Colonic mucosa (tissue), 4 donors: Measurements from ENCODE around the gene CMSS1. TPM values are rescaled to one million over a fixed set of nuclear protein-coding genes. Genes with fewer than 3 reads are reported as not detected.

Source experiments
- DNase-seq: peaks from one replicate; pipeline ENCODE4 v3.0.0-alpha.2; 2020
- H3K27ac ChIP-seq: fragments of 200-600 bp; one replicate; pipeline ENCODE4 v1.8.0; 2021
- H3K27me3 ChIP-seq: fragments of 200-600 bp; one replicate; pipeline ENCODE4 v1.8.0; 2021
- H3K36me3 ChIP-seq: fragments of 200-600 bp; one replicate; pipeline ENCODE4 v1.8.0; 2021
- H3K4me1 ChIP-seq: fragments of 200-600 bp; one replicate; pipeline ENCODE4 v1.8.0; 2021; ENCODE audit warnings: mild to moderate bottlenecking
- H3K4me3 ChIP-seq: fragments of 200-600 bp; one replicate; pipeline ENCODE4 v1.8.0; 2021
- H3K9ac ChIP-seq, 2 donors: one replicate each; pipeline ENCODE4 v1.7.0; 2013; ENCODE audit warnings: control low read depth in 2 of 2, low read depth in 2 of 2, low read length in 2 of 2
- H3K9me3 ChIP-seq: fragments of 200-600 bp; one replicate; pipeline ENCODE4 v1.8.0; 2021
- intact Hi-C: fragments of 100-400 bp; cut with DNase I; formaldehyde crosslinking; loops from one replicate; pipeline ENCODE4 v1.14.1; 2022
- total RNA-seq, 2 donors: library from RNA; stranded (reverse); fragmentation: NEBNext Ultra II Directional in 1 of 2; extraction: Animal tissue kit (Norgen Biotek cat#: 25700) in 1 of 2; gene quantifications; one replicate each; pipeline ENCODE4 v1.2.1, GENCODE V29; 2021
- TF ChIP-seq, protein P1 (sequence below): fragments of 200-600 bp; IDR thresholded peaks from one replicate; pipeline ENCODE4 v1.8.0; 2022; ENCODE audit warnings: antibody characterized with exemption, mild to moderate bottlenecking
- donor health status: healthy.
- donor health status: DM: no; HTN: no; CAD: no.
- donor health status: DM: no; HTN: no; CAD: no.

Gene CMSS1
- total RNA-seq, 2 donors from 2014 or later = 10.7 to 24.7 TPM

GRCh38 chr3:99799422-99799821 lies 18.2 kb upstream of the CMSS1 start:
- no peaks in the 10 kb centered on the region for H3K4me1 ChIP-seq
- H3K9me3 ChIP-seq = no peaks in the 10 kb centered on the region
- no peak overlapping the region for H3K4me3 ChIP-seq
- no peak overlapping the region for H3K27ac ChIP-seq
- TF ChIP-seq, protein P1, sequence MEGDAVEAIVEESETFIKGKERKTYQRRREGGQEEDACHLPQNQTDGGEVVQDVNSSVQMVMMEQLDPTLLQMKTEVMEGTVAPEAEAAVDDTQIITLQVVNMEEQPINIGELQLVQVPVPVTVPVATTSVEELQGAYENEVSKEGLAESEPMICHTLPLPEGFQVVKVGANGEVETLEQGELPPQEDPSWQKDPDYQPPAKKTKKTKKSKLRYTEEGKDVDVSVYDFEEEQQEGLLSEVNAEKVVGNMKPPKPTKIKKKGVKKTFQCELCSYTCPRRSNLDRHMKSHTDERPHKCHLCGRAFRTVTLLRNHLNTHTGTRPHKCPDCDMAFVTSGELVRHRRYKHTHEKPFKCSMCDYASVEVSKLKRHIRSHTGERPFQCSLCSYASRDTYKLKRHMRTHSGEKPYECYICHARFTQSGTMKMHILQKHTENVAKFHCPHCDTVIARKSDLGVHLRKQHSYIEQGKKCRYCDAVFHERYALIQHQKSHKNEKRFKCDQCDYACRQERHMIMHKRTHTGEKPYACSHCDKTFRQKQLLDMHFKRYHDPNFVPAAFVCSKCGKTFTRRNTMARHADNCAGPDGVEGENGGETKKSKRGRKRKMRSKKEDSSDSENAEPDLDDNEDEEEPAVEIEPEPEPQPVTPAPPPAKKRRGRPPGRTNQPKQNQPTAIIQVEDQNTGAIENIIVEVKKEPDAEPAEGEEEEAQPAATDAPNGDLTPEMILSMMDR = no peak
- H3K9ac ChIP-seq = no peak overlapping the region
- no peaks in the 10 kb centered on the region for H3K36me3 ChIP-seq
- DNase-seq = no peak
- H3K27me3 ChIP-seq = no peaks in the 10 kb centered on the region
- intact Hi-C loops = no loop called here

DNA sequence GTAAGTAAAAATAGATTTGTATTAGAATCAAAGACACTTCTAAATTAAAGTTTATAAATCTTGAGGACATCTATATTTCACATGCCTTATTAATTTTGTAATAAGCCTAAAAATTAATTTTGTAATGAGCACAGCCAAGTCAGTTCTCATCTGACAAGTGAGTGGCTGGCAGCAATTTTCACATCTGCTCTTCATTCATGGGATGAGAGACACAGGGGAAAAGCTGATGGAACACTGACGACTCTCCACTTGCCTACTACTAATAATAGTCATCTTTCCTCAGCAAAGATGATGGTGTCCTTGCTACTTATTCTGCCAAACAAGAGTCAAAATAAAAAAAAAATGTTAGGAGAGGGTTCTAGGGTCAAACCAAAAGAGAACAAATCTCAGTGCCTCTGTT lies 14.4 kb upstream of the CMSS1 start:
- intact Hi-C loops = no loop called here
- no peaks in the 10 kb centered on the region for H3K36me3 ChIP-seq
- H3K27ac ChIP-seq = no peak overlapping the region
- no peaks in the 10 kb centered on the region for H3K4me1 ChIP-seq
- TF ChIP-seq, protein P1 = no peak
- H3K9ac ChIP-seq = no peak overlapping the region
- no peak overlapping the region for H3K4me3 ChIP-seq
- H3K27me3 ChIP-seq = no peaks in the 10 kb centered on the region
- DNase-seq = no peak
- no peaks in the 10 kb centered on the region for H3K9me3 ChIP-seq

GRCh38 chr3:99805160-99805559 lies 12.5 kb upstream of the CMSS1 start:
- no peak for DNase-seq
- intact Hi-C loops = no loop called here
- Histone ChIP-seq H3K27me3 (no peaks in the 10 kb centered on the region), H3K36me3 (no peaks in the 10 kb centered on the region), H3K4me1 (no peaks in the 10 kb centered on the region), H3K9me3 (no peaks in the 10 kb centered on the region), H3K9ac (no peak overlapping the region), H3K27ac (no peak overlapping the region), H3K4me3 (no peak overlapping the region)
- TF ChIP-seq, protein P1 = no peak

DNA sequence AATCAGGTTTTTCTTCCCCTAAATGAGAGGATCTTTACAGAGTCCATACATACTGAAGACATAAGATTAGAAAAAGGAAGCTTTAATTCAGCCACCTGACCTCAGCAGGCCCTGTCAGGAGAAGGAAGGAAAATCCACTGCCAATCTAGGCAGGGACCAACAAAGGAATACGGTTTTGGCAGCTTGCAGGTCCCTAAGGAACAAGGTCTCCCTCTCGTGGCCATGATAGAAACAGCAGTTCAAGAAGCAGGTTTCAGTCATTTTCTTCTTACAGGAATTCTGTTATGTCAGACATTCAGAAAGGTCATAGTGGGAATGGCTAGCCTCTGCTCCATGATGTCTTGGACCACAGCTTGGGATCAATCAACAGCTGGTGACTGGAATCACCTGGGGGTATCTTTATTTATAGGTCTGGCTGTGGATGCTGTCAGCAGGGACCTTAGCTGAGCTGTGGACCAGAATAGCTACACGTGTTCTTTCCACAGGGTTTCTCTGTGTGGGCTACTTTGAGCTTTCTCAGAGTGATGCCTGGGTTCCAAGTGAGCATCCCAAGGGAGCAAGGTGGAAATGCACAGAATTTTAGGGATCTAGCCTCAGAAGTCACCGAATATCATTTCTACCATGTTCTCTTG lies 9.4 kb upstream of the CMSS1 start:
- intact Hi-C loops = no loop called here
- Histone ChIP-seq H3K36me3 (no peaks in the 10 kb centered on the region), H3K9ac (no peak overlapping the region), H3K27me3 (no peaks in the 10 kb centered on the region), H3K9me3 (no peaks in the 10 kb centered on the region), H3K4me3 (no peak overlapping the region), H3K27ac (no peak overlapping the region), H3K4me1 (no peaks in the 10 kb centered on the region)
- TF ChIP-seq, protein P1 = peak; percentile 68
- peak; percentile 48 for DNase-seq

DNA sequence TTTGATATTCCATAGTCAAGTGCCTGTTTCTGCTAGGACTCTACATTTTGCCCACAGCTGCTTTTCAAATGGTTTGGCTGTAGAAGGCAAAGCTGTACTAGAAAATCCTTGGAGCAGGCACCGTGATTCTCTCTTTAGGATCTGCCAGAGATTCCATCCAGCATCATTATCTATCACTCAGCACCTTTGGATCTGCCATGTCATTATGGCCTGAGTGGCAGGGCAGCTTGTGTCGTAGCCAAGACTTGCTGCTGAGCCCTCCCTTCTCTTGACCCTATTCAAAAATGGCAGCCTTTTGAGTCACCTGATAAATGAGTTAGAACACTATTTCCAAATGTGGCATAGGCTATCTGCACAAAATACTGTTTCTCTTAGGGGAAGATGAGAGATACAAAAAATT lies 8.1 kb upstream of the CMSS1 start:
- no peaks in the 10 kb centered on the region for H3K27me3 ChIP-seq
- H3K36me3 ChIP-seq = no peaks in the 10 kb centered on the region
- H3K9ac ChIP-seq = no peak overlapping the region
- no peak overlapping the region for H3K27ac ChIP-seq
- H3K4me1 ChIP-seq = no peaks in the 10 kb centered on the region
- H3K4me3 ChIP-seq = no peak overlapping the region
- intact Hi-C loops = no loop called here
- no peak for DNase-seq
- H3K9me3 ChIP-seq = no peaks in the 10 kb centered on the region
- TF ChIP-seq, protein P1 = no peak
